AG04450 (cell line): ENCODE measurements around the gene GUCA2B. TPM values are rescaled to one million over a fixed set of nuclear protein-coding genes. Genes with fewer than 3 reads are reported as not detected.

Experiments used
- CTCF ChIA-PET: fragments of 300-600, 350-600 bp; formaldehyde crosslinking; extraction: SDS; loops from one replicate; lab custom pipeline; 2022; ENCODE audit warnings: antibody characterized with exemption, inconsistent platforms; lab: Charles Lee
- POLR2A ChIA-PET: fragments of 350-600 bp; formaldehyde crosslinking; extraction: SDS; loops from one replicate; lab custom pipeline; 2021; ENCODE audit warnings: antibody characterized with exemption, inconsistent platforms; lab: Yijun Ruan, JAX
- DNase-seq: peaks from one replicate; pipeline ENCODE4 v3.0.0-alpha.2; 2011; ENCODE audit warnings: low read depth, low spot score
- H3K27ac ChIP-seq: one replicate; pipeline ENCODE4 v1.5.1; 2012; ENCODE audit warnings: low read depth, low read length, control low read depth
- H3K27me3 ChIP-seq: one replicate; pipeline ENCODE4 v1.6.0; 2012; ENCODE audit warnings: low read length; ENCODE audit not compliant: control insufficient read depth, insufficient read depth
- H3K4me3 ChIP-seq: 2 replicates; pipeline ENCODE4 v1.5.1; 2011; ENCODE audit warnings: mild to moderate bottlenecking, low read depth, low read length, control low read depth
- H3K9me3 ChIP-seq: 2 replicates; pipeline ENCODE4 v1.5.1; 2012; ENCODE audit warnings: low read length; ENCODE audit not compliant: control insufficient read depth, insufficient read depth
- polyA plus RNA-seq: library from polyadenylated mRNA; depleted of rRNA; stranded (reverse); fragments of >200 nt; gene quantifications from 2 replicates; pipeline ENCODE4 v1.2.3, GENCODE V29; 2011; rRNA removed
- TF ChIP-seq, protein P1 (sequence below): IDR thresholded peaks from 2 replicates; pipeline ENCODE4 v1.5.1; 2011; ENCODE audit warnings: low read depth, low read length, control low read depth, inconsistent platforms

The GUCA2B gene
- polyA plus RNA-seq, 1 experiment, result not detected

GRCh38 chr1:42191319-42191718, 38.1 kb downstream of the GUCA2B start:
- DNase-seq, result no peak
- Histone ChIP-seq H3K4me3 (no peak overlapping the region), H3K9me3 (no peaks in the 10 kb centered on the region), H3K27ac (no peak overlapping the region), H3K27me3 (no peaks in the 10 kb centered on the region)
- ChIA-PET POLR2A (no interaction called here), CTCF (interaction anchor here (2.7 kb wide), 1 partner anchor 17 kb away, joined by 16 read pairs; no protein-coding TSS in a partner anchor)
- TF ChIP-seq, protein P1, sequence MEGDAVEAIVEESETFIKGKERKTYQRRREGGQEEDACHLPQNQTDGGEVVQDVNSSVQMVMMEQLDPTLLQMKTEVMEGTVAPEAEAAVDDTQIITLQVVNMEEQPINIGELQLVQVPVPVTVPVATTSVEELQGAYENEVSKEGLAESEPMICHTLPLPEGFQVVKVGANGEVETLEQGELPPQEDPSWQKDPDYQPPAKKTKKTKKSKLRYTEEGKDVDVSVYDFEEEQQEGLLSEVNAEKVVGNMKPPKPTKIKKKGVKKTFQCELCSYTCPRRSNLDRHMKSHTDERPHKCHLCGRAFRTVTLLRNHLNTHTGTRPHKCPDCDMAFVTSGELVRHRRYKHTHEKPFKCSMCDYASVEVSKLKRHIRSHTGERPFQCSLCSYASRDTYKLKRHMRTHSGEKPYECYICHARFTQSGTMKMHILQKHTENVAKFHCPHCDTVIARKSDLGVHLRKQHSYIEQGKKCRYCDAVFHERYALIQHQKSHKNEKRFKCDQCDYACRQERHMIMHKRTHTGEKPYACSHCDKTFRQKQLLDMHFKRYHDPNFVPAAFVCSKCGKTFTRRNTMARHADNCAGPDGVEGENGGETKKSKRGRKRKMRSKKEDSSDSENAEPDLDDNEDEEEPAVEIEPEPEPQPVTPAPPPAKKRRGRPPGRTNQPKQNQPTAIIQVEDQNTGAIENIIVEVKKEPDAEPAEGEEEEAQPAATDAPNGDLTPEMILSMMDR, result no peak

GRCh38 chr1:42192106-42192505, 38.9 kb downstream of the GUCA2B start:
- TF ChIP-seq, protein P1, result no peak
- no peak for DNase-seq
- no peaks in the 10 kb centered on the region for H3K27me3 ChIP-seq
- POLR2A ChIA-PET, result no interaction called here
- H3K9me3 ChIP-seq, result no peaks in the 10 kb centered on the region
- no peak overlapping the region for H3K4me3 ChIP-seq
- H3K27ac ChIP-seq, result no peak overlapping the region
- CTCF ChIA-PET, result interaction anchor here (2.7 kb wide), 1 partner anchor 18 kb away, joined by 16 read pairs; no protein-coding TSS in a partner anchor

- no peak for DNase-seq
- TF ChIP-seq, protein P1, result no peak
- ChIA-PET POLR2A (no interaction called here), CTCF (interaction anchor here (1.0 kb wide), 1 partner anchor 14 kb away, joined by 3 read pairs; no protein-coding TSS in a partner anchor)
- no peaks in the 10 kb centered on the region for H3K9me3 ChIP-seq
- H3K27me3 ChIP-seq, result no peaks in the 10 kb centered on the region
- no peak overlapping the region for H3K27ac ChIP-seq
- no peak overlapping the region for H3K4me3 ChIP-seq
These were observed 42.6 kb downstream of the GUCA2B start for GRCh38 chr1:42195841-42196240.

GRCh38 chr1:42198251-42198650, 45.0 kb downstream of the GUCA2B start:
- TF ChIP-seq, protein P1, result no peak
- CTCF ChIA-PET, result interaction anchor here (0.9 kb wide), 1 partner anchor 25 kb away, joined by 3 read pairs; no protein-coding TSS in a partner anchor
- no peak for DNase-seq
- H3K4me3 ChIP-seq, result no peak overlapping the region
- no peak overlapping the region for H3K27ac ChIP-seq
- no peaks in the 10 kb centered on the region for H3K9me3 ChIP-seq
- H3K27me3 ChIP-seq, result no peaks in the 10 kb centered on the region
- POLR2A ChIA-PET, result interaction anchor here (0.6 kb wide), 1 partner anchor 1758 kb away, joined by 6 read pairs; no protein-coding TSS in a partner anchor

- TF ChIP-seq, protein P1, result no peak
- Histone ChIP-seq H3K4me3 (no peak overlapping the region), H3K27me3 (no peaks in the 10 kb centered on the region), H3K9me3 (no peaks in the 10 kb centered on the region), H3K27ac (no peak overlapping the region)
- ChIA-PET CTCF (interaction anchor here (1.8 kb wide), 1 partner anchor 29 kb away, joined by 7 read pairs; no protein-coding TSS in a partner anchor), POLR2A (no interaction called here)
- DNase-seq, result no peak
These were observed 48.8 kb downstream of the GUCA2B start for GRCh38 chr1:42201986-42202385.

Other genes starting within 250 kb of the GUCA2B start
- 4.8 and 5.0 TPM in 2 replicates for gene HIVEP3, start 234.5 kb upstream of the GUCA2B start, polyA plus RNA-seq
- not detected in 2 replicates for gene GUCA2A, start 11.3 kb downstream of the GUCA2B start, polyA plus RNA-seq
- 31.4 and 36.2 TPM in 2 replicates for gene FOXJ3, start 181.8 kb downstream of the GUCA2B start, polyA plus RNA-seq
- not detected in 2 replicates for gene RIMKLA, start 227.4 kb downstream of the GUCA2B start, polyA plus RNA-seq